HEK293 (cell line): ENCODE results near the gene MDM2.

Experiments used
- CTCF ChIP-seq: fragments of 450-650 bp; formaldehyde crosslinking; IDR thresholded peaks from 2 replicates; pipeline ENCODE4 v1.5.1; 2016; ENCODE audit warnings: missing biosample characterization, missing genetic modification characterization
- GLI2 ChIP-seq: fragments of 450-650 bp; formaldehyde crosslinking; IDR thresholded peaks from 2 replicates; pipeline ENCODE4; 2017; ENCODE audit warnings: missing biosample characterization, missing genetic modification characterization, low read depth, borderline replicate concordance
- GLI4 ChIP-seq: fragments of 450-650 bp; formaldehyde crosslinking; IDR thresholded peaks from 2 replicates; pipeline ENCODE4 v1.5.1; 2016; ENCODE audit warnings: missing biosample characterization, missing genetic modification characterization
- HIC1 ChIP-seq: fragments of 450-650 bp; formaldehyde crosslinking; IDR thresholded peaks from 2 replicates; pipeline ENCODE4 v1.5.1; 2016; ENCODE audit warnings: missing biosample characterization, missing genetic modification characterization
- HOXD13 ChIP-seq: sonication (generic); formaldehyde crosslinking; IDR thresholded peaks from 2 replicates; pipeline ENCODE4 v1.8.0; 2022; ENCODE audit warnings: missing genetic modification reagents, borderline replicate concordance
- KLF17 ChIP-seq: fragments of 450-650 bp; formaldehyde crosslinking; IDR thresholded peaks from 2 replicates; pipeline ENCODE4 v1.5.1; 2016; ENCODE audit warnings: missing biosample characterization, missing genetic modification characterization
- KLF7 ChIP-seq: fragments of 450-650 bp; formaldehyde crosslinking; IDR thresholded peaks from 2 replicates; pipeline ENCODE4 v1.5.1; 2016; ENCODE audit warnings: missing biosample characterization, missing genetic modification characterization, borderline replicate concordance
- OVOL3 ChIP-seq: fragments of 450-650 bp; formaldehyde crosslinking; IDR thresholded peaks from 2 replicates; pipeline ENCODE4 v1.5.1; 2016; ENCODE audit warnings: missing biosample characterization, missing genetic modification characterization
- PRDM10 ChIP-seq: fragments of 450-650 bp; formaldehyde crosslinking; IDR thresholded peaks from 2 replicates; pipeline ENCODE4 v1.5.1; 2016; ENCODE audit warnings: missing biosample characterization, missing genetic modification characterization
- ZBTB48 ChIP-seq: fragments of 450-650 bp; formaldehyde crosslinking; IDR thresholded peaks from 2 replicates; pipeline ENCODE4 v1.5.1; 2016; ENCODE audit warnings: missing biosample characterization, missing genetic modification characterization
- ZFP37 ChIP-seq: fragments of 450-650 bp; formaldehyde crosslinking; IDR thresholded peaks from 2 replicates; pipeline ENCODE4 v1.5.1; 2016; ENCODE audit warnings: missing biosample characterization, missing genetic modification characterization
- ZNF148 ChIP-seq: fragments of 450-650 bp; formaldehyde crosslinking; IDR thresholded peaks from 2 replicates; pipeline ENCODE4 v1.5.0; 2017; ENCODE audit warnings: missing biosample characterization, missing genetic modification characterization, borderline replicate concordance
- ZNF518A ChIP-seq: fragments of 450-650 bp; formaldehyde crosslinking; conservative IDR thresholded peaks from 2 replicates; pipeline ENCODE4 v1.5.1; 2016; ENCODE audit warnings: low read depth, missing biosample characterization, missing genetic modification characterization
- ZNF561 ChIP-seq: fragments of 450-650 bp; IDR thresholded peaks from 2 replicates; pipeline ENCODE4 v1.5.1; 2018; ENCODE audit warnings: missing biosample characterization, missing genetic modification characterization, borderline replicate concordance
- ZNF580 ChIP-seq: fragments of 450-650 bp; formaldehyde crosslinking; IDR thresholded peaks from 2 replicates; pipeline ENCODE4 v1.5.1; 2016; ENCODE audit warnings: missing biosample characterization, missing genetic modification characterization
- ZNF629 ChIP-seq: fragments of 450-650 bp; formaldehyde crosslinking; IDR thresholded peaks from 2 replicates; pipeline ENCODE4 v1.5.1; 2017; ENCODE audit warnings: missing biosample characterization, missing genetic modification characterization
- ZNF692 ChIP-seq: fragments of 450-650 bp; formaldehyde crosslinking; IDR thresholded peaks from 2 replicates; pipeline ENCODE4 v1.5.1; 2016; ENCODE audit warnings: missing biosample characterization, missing genetic modification characterization
- ZNF777 ChIP-seq: fragments of 450-650 bp; formaldehyde crosslinking; IDR thresholded peaks from 2 replicates; pipeline ENCODE4 v1.5.1; 2017; ENCODE audit warnings: missing biosample characterization, missing genetic modification characterization, borderline replicate concordance

The MDM2 gene

GRCh38 chr12:68807576-68808387, at the start of gene MDM2 (continued):
- TF ChIP-seq PRDM10 (tag by site-specific recombination) = peak; percentile 84
- peak; percentile 98 for TF ChIP-seq CTCF
- TF ChIP-seq ZBTB48 (tag by site-specific recombination) = 0 out of 2 replicates have a peak, but pooled peaks have one; percentile 64
- TF ChIP-seq KLF7 (tag by site-specific recombination) = peak; percentile 67; the same call in 1 of the 2 replicates
- TF ChIP-seq ZNF580 (tag by site-specific recombination) = peak; percentile 59; the same call in 1 of the 2 replicates
- no peak; the same call in none of the 2 replicates for TF ChIP-seq KLF17
- TF ChIP-seq ZNF561 (tag by site-specific recombination) = peak; percentile 82
- peak; percentile 64 for TF ChIP-seq HIC1 (tag by site-specific recombination)
- TF ChIP-seq ZNF518A (tag by site-specific recombination) = 0 out of 2 replicates have a peak, but pooled peaks have one; percentile 16
- TF ChIP-seq GLI4 (tag by site-specific recombination) = peak; percentile 68
- peak; percentile 58 for TF ChIP-seq ZNF629 (tag by site-specific recombination)
- TF ChIP-seq HOXD13 (CRISPR knock-in tag) = no peak
- no peak for TF ChIP-seq ZNF148
- no peak for TF ChIP-seq GLI2 (tag by site-specific recombination)
- TF ChIP-seq ZNF777 = peak; percentile 26; the same call in 1 of the 2 replicates
- TF ChIP-seq ZNF692 (tag by site-specific recombination) = peak; percentile 33; the same call in 1 of the 2 replicates
- peak; percentile 70; the same call in 1 of the 2 replicates for TF ChIP-seq ZFP37 (tag by site-specific recombination)
- 0 out of 2 replicates have a peak, but pooled peaks have one; percentile 39 for TF ChIP-seq OVOL3 (tag by site-specific recombination)
